Stimulated activated CD4-positive, alpha-beta T cell treated with anti-CD3 and anti-CD28 coated beads, Interleukin-15, amount 100 ng/mL, for 48 hours (primary cell): ENCODE measurements around the gene RAPGEF1.

Source experiments
- DNase-seq, 2 donors: peaks; one replicate each; pipeline ENCODE4 v3.0.0-alpha.2; 2020; ENCODE audit warnings: low read depth in 2 of 2

RAPGEF1 gene

DNA sequence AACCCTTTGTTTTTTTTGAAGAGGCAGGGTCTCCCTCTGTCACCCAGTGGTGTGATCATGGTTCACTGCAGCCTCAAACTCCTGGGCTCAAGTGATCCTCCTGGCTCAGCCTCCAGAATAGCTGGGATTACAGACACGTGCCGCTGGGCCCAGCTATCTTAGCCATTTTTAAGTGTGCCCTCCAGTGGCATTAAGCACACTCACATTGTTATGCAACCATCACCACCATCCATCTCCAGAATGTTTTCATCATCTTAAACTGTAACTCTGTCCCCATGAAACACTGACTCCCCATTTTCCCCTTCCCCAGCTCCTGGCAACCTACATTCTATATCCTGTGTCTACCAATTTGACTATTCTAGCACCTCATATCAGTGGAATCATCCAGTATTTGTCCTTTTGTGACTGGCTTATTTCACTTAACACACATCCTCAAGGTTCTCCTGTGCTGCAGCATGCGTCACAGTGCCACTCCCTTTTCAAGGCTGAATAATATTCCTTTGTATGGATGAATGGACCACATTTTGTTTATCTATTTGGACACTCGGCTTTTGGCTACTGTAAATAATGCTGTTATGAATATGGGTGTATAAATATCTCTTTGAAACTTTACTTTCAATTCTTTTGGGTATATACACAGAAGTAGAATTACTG, 12.5 kb upstream of the RAPGEF1 start:
- no peak for DNase-seq

GRCh38 chr9:131748411-131748955, 8.6 kb upstream of the RAPGEF1 start:
- DNase-seq, result no peak

DNA sequence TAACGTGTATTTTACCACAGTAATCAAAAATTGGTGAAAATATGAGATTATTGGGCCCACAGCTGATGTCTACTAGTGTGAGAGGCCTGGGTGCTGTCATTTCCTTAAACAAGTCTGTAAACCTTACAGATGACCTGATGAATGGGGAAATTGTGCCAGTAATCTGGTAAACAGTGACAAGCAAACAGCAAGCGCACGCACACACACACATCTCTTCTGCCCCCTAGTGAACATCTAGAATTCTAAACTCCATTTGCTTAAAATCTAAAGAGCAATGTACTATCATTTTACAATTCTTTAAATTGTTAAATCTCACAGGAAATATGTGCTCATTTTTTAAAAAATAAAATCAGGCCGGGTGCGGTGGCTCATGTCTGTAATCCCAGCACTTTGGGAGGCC, 7.5 kb upstream of the RAPGEF1 start:
- DNase-seq, result no peak

DNA sequence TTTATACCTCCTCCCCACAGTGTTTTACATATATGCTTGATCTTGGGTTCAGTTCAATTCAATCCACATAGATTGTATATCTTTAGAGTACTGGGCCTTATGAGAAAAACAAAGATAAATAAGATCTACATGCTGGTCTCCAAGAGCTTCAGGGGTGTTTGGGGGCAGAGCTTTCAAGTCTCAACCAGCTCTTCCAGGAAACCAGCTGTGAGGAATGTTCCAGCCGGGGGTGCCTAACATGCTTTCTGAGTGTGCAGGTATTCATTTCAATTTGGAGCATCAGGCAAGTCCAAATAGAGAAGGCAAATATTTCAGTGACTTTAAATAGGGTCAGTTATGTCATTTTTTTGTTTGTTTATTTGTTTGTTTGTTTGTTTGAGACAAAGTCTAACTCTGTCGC, 5.7 kb upstream of the RAPGEF1 start:
- no peak for DNase-seq

- DNase-seq, result no peak
These were observed 4.9 kb upstream of the RAPGEF1 start for GRCh38 chr9:131744720-131745201.

DNA sequence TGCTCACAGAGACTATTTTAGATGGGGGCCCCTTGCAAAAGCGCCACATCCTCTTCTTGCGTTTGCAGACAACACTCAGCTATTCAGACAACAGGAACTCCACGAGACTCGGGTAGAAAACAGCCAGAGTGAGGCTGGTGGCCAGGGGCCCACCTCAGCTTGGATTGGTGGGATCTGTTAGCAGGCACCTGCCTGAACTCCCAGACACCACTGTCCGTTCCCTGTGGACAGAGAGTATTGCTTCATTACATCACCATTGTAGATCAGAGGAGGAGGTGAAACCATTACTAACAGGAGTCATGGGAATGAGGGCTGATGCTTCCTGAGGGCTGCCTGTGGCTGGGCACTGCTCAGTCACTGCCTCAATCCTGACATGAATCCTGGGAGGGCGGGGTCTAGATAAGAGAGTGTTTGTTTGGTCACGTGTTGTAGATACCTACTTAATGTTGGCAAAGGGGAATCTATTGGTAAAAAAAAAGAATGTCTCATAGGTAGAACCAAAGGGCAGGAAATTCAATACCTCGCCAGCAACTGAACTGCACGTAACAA, 4.4 kb upstream of the RAPGEF1 start:
- DNase-seq, result no peak

GRCh38 chr9:131743501-131743900, 3.6 kb upstream of the RAPGEF1 start:
- DNase-seq, result no peak

GRCh38 chr9:131743096-131743495, 3.2 kb upstream of the RAPGEF1 start:
- DNase-seq, result no peak

- DNase-seq, result no peak
These were observed 1.0 kb upstream of the RAPGEF1 start for GRCh38 chr9:131740898-131741297.

DNA sequence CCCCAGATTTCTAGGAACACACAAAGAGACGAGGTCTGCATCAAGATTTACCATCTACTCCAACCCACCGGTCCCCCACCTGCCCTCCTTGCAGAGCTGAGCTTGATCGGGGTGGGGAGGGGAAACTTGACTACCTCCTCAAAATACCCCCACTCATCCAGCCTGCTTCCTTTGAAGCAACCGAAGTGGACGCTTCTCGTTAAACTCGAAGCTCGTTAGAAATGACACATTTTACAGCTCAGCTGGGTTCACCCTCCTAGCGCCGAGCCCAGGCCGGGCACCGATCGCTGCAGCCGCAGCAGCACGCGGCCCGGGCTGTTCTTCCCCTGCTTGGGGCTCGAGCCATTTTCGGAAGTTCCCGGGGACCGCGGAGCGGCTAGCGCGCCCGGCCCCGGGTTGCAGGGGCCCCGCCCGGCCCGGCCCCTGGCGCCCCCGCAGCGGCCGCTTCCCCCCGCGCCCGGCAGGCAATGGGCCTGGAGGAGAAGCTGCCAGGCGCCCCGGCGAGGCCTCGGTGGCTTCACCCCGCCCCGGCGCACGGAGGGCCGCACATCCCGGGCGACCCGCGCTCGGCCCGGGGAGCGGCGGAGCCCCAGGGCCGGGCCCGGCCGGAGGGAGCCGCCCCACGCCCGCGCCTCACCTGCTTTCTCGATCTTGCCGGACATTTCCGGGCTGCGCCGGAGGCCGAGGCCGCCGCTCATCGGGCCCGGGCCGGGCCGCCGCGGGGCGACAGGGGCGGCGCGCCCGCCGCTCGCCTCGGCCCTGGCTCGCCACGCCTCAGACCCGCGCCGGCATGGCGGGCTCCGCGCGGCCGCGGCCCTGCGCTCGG, 530 bp downstream of the RAPGEF1 start:
- DNase-seq, result no peak

DNA sequence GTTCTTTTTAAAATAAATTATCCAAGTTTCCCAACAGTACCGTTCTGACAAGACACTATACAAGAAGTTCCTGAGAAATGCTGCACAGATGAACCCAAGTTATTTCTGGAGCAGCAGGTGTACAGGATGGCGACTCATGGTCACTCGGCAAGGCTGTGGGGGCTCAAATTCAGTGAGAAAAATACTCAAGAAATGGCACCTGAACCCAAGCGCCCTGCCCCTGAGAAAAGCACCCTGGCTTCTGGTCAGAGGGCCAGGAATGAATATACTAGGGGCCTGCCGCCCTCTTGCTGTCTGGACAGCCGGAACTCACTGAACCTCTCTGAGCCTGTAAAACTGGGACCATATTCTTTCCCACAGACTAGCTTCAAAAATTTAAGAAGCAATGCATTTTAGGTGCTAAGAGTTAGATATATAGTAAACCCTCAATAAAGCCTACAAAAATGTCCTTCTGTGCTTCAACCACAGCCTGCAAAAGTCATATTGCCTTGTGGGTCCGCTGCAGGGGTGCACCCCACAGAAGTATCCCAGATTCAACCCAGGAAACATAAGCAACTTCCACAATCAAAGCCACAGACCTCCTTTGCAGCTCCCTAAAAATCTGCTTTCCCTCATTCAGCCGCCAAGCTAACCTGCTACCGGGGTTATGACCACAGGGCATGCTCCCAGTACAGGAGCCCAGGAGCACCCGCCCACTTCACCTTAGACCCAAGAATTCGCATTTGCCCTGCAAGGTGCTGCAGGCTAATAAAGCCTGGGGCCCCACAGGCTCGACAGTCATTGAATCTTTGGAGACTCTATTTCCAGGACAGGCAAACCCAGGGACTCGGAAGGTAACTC, 1.4 kb downstream of the RAPGEF1 start:
- no peak for DNase-seq

DNA sequence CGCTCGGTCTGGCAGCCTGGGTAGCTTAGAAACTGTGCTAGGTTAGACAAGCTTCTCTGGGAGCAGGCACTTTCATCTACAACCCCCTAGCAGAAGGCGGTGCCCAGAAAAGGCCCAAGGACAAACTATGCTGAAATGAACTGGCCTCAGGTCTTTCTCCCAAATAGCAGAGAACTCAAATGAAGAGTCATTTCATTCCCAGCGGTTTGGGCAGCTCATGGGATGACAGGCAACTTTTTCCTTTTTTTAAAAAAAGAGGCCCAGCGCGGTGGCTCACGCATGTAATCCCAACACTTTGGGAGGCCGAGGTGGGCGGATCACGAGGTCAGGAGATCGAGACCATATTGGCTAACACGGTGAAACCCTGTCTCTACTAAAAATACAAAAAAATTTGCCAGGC, 2.5 kb downstream of the RAPGEF1 start:
- DNase-seq, result no peak

DNA sequence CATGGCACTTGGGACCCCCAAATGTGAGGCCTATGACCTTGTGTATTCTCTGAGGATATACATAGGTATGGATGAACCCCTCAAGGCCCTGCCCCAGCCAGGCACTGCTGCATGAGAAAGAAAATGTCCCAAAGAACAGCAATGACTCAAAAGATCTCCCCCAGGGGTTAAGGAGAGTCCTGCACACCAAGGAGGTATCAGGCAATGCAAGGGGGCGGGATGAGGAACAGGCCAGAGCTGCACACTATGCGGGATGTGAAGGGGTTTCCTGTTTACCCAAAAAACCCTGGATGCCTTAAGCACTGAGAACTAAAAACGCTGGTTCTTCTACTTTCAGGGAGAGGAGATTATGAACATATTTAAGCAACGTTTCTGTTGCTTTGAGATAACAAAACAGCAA, 3.4 kb downstream of the RAPGEF1 start:
- no peak for DNase-seq

GRCh38 chr9:131735238-131736128, 4.4 kb downstream of the RAPGEF1 start:
- DNase-seq, result no peak

DNA sequence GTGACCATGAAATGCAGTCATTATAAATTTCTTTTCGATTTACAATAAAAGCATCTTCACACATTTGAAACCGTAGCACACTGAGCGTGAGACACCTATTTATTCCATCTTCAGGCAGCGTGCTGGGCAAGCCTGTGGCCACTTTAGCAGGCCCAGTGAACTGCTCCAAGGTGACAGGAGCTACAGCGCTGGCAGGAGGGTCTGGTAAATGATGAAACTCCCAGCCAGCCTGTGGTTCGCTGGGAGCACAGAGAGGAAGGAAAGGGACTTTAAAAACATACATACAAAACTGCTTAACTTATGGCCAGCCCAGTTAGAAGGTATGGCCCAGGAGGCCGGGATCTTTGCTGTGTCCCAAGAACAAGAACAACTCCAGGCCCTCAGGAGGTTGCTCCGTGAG, 5.1 kb downstream of the RAPGEF1 start:
- no peak for DNase-seq

DNA sequence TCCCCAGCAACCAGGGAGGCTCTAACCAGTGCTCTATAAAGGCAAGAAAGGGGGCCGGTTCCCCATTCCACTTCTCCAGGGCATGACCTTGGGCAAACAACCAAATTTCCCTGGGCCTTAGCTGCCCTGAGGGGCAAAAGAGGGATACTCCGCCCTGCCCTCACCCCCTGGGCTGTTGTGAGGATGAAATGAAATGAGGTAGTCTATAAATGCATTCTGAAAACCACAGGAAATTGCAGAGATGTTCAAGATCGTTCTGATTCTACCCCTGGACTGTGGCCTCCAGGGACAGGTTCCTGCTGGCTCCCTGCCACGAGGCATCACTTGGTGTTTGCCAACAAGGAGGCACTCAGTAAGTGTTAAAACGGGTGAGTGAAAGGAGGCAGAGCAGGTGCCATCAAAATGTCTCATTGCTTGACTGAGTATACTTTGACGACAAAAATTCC, 5.7 kb downstream of the RAPGEF1 start:
- DNase-seq, result no peak

DNA sequence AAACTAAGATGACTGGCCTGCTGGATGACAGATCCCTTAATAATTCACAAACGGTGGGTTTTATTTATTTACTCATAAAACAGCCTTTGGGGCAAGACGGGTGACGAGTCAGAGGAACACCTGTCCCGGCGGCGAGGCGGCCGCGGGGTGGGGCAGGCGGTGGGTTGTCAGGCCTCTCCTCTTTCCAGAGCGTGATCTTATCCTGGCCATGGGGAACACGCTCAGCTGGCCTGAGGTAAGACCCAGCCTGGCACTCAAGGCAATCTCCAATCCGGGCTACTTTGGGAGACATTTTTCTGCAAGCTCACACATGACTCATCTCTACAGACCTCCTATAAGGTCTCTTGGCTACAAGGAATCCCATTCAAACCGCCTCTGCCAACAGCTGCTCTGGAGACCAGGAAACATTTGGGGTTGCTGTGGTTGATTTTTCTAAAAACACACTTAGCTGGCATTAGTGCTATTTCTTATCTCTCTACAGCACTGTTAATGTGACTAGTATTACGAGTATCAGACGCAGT, 6.3 kb downstream of the RAPGEF1 start:
- no peak for DNase-seq

DNA sequence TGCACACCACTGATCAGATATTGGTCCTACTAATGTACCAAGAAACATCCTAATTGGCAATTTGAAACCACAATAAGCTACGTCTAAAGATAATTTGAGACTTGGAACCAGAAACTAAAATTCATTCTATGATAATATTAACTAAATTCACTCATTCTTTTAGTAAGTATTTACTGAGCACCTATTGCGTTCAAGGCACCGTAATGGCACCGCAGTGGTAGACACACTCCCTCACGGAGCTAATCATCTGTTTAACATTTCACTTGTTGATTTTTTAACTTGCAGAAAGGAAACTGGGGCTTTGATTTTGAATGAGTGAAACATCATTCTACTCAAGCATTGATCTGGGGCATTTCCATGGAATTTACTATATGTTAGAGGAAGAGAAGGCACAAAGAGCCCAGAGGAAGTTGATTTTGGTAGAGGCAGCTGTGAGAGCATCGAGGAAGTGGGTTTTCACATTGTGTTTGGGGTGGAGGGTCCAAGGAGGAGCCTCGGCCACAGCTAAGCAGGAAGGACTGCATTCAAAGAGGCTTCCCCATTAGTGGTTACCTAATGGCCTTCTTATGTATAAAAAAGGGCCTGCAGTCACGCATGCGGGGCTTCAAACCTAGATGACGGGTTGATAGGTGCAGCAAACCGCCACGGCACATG, 7.1 kb downstream of the RAPGEF1 start:
- no peak for DNase-seq

DNA sequence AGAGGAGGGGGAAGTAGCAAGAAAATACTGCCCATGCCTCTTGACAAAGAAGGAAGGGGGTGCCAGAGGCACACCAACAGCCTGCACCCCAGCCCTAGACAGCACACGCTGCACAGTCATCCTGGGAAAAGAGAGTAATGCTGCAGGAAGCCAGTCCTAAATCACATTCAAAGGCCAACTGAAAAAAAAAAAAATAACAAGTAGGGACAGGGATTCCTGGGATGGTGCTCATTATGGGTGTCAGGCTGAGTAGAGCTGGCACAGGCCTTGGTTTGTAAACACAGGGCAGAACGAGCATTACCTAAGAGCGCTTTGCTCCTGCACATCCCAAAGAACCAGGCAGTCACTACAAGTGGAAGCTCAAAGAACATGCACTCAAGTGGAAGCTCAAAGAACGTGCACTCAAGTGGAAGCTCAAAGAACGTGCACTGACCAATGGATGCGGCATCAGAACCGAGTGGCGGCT, 7.8 kb downstream of the RAPGEF1 start:
- DNase-seq, result no peak

DNA sequence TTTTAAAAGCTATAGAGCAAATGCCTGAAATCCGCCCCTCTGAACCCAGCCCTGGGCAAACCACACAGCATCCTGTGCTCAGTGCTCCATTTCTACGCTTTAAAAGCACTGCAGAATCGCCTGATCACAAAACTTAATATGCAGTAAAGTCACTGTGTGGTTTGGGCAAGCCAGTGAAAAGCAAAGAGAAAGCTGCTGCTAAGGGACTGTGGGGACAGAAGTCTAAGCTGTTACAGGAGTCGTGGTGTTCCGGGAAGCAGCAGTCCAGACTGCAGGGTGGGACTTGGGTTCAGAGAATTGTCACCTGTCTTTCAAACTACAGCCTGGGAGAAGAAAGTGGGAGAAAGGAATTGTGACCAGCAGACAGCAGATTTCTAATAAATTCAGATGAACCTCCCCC, 8.2 kb downstream of the RAPGEF1 start:
- no peak for DNase-seq
